ENCODE data around the gene ASB11. TPM values are rescaled to one million over a fixed set of nuclear protein-coding genes. Genes with fewer than 3 reads are reported as not detected.

Gene ASB11
- total RNA-seq, 2 donors from 2014 or later: not detected

DNA sequence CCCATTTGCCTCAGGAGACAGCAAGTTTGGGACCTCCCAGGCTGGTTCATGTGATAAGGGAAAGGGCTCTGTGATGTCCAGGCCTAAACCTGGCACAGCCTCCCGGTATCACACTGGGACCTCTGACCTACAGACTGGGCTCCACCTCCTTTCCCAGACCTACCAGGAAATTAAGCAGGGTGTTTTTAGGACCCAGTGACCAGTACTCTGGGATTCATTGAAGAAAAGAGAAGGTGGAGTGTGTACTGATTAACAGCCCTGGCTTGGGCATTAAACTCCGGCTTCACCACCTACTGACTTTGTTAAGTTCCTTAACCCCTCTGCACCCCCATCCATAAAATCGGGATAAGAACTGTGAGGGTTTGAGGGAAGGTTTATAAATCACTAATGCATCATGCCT lies 74.1 kb downstream of the ASB11 start:
- Histone ChIP-seq H3K4me1 (ENCODE audit: control insufficient read depth in 1 of 2, low read depth in 2 of 2) (no peaks in the 10 kb centered on the region), H3K27me3 (replicated peaks; ENCODE audit: insufficient read depth) (no peaks in the 10 kb centered on the region), H3K4me3 (no peak overlapping the region), H3K9me3 (no peaks in the 10 kb centered on the region), H3K36me3 (no peaks in the 10 kb centered on the region), H3K27ac (no peak overlapping the region)
- DNase-seq (ENCODE audit: low spot score) (no peak), ATAC-seq (ENCODE audit: insufficient number of reproducible peaks, low FRiP score, low read depth) (no peak)
- TF ChIP-seq, protein P1, sequence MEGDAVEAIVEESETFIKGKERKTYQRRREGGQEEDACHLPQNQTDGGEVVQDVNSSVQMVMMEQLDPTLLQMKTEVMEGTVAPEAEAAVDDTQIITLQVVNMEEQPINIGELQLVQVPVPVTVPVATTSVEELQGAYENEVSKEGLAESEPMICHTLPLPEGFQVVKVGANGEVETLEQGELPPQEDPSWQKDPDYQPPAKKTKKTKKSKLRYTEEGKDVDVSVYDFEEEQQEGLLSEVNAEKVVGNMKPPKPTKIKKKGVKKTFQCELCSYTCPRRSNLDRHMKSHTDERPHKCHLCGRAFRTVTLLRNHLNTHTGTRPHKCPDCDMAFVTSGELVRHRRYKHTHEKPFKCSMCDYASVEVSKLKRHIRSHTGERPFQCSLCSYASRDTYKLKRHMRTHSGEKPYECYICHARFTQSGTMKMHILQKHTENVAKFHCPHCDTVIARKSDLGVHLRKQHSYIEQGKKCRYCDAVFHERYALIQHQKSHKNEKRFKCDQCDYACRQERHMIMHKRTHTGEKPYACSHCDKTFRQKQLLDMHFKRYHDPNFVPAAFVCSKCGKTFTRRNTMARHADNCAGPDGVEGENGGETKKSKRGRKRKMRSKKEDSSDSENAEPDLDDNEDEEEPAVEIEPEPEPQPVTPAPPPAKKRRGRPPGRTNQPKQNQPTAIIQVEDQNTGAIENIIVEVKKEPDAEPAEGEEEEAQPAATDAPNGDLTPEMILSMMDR (IDR thresholded peaks at IDR 0.05): no peak

DNA sequence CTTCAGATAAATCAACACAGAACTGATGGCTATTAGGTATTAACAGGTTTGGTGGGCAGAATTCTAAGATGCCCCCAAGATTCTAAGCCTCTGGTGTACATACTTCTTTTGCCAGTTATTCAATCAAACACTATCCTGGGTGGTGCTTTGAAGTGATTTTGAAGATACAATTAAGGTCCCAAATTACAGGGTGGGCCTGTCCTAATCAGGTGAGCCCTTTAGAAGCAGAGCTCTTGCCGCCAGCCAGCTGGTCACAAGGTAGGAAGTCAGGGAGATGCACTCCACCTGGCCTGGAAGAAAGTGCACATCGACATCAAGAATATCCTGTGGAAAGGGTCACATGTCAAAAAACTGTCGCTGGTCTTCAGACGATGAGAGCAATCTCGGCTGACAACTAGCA lies 75.0 kb downstream of the ASB11 start:
- Histone ChIP-seq H3K27me3 (replicated peaks; ENCODE audit: insufficient read depth) (no peaks in the 10 kb centered on the region), H3K36me3 (no peaks in the 10 kb centered on the region), H3K4me3 (no peak overlapping the region), H3K27ac (no peak overlapping the region), H3K9me3 (no peaks in the 10 kb centered on the region), H3K4me1 (ENCODE audit: control insufficient read depth in 1 of 2, low read depth in 2 of 2) (no peaks in the 10 kb centered on the region)
- TF ChIP-seq, protein P1 (IDR thresholded peaks at IDR 0.05): no peak
- DNase-seq (ENCODE audit: low spot score) (no peak), ATAC-seq (ENCODE audit: insufficient number of reproducible peaks, low FRiP score, low read depth) (no peak)

DNA sequence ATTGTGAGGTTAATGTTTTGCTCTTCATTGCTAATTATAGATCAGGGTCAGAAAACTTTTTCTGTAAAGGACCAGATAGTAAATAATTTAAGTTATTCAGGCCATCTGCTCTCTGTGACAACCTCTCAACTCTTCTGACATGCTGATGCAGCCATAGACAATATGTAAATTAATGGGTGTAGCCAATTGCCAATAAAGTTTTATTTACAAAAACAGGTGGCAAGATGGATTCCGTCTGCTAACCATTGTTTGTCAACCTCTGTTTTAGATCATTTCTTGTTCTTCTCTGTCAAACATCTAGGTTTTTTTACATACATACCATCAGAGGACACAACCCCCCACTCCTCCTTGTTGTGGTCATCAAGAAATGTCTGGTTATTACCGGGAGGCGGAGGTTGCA lies 79.3 kb downstream of the ASB11 start:
- Histone ChIP-seq H3K4me3 (no peak overlapping the region), H3K36me3 (no peaks in the 10 kb centered on the region), H3K27me3 (replicated peaks; ENCODE audit: insufficient read depth) (no peaks in the 10 kb centered on the region), H3K4me1 (ENCODE audit: control insufficient read depth in 1 of 2, low read depth in 2 of 2) (no peaks in the 10 kb centered on the region), H3K9me3 (no peaks in the 10 kb centered on the region), H3K27ac (no peak overlapping the region)
- TF ChIP-seq, protein P1 (IDR thresholded peaks at IDR 0.05): no peak
- ATAC-seq (ENCODE audit: insufficient number of reproducible peaks, low FRiP score, low read depth): no peak
- DNase-seq (ENCODE audit: low spot score): no peak

- ATAC-seq (ENCODE audit: insufficient number of reproducible peaks, low FRiP score, low read depth) (no peak), DNase-seq (ENCODE audit: low spot score) (no peak)
- Histone ChIP-seq H3K4me1 (ENCODE audit: control insufficient read depth in 1 of 2, low read depth in 2 of 2) (no peaks in the 10 kb centered on the region), H3K27ac (no peak overlapping the region), H3K27me3 (replicated peaks; ENCODE audit: insufficient read depth) (no peaks in the 10 kb centered on the region), H3K36me3 (no peaks in the 10 kb centered on the region), H3K4me3 (no peak overlapping the region), H3K9me3 (no peaks in the 10 kb centered on the region)
- TF ChIP-seq, protein P1 (IDR thresholded peaks at IDR 0.05): no peak
These were observed 80.4 kb downstream of the ASB11 start for GRCh38 chrX:15235001-15235400.

DNA sequence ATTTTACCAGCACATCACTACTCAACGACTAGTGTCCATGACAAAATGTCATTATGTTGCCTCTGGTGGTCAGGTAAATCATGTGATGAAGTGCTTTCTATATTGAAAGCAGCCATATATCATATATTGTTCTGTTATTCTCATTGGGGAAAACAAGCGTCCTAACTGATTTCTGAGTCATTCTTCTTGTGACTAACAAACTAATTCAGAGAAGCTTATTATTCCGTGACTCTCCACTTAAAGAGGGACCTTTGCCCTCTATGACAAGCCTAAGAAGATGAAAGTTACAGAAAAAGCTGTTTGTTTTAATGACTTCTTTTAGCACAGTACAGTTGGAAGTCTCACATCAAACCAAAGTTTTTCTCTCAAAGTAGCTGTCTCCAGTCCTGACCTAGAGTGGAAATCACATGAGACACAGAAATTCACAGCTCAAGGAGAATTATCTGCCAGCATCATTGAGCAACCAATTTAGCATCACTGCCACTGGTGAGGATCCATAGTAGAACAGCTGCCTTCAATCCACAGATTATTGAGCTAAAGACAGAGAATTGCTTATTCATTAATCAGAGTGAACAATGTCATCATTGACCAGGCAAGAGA lies 81.9 kb downstream of the ASB11 start:
- no peak overlapping the region for H3K4me3 ChIP-seq
- DNase-seq (ENCODE audit: low spot score) (no peak), ATAC-seq (ENCODE audit: insufficient number of reproducible peaks, low FRiP score, low read depth) (no peak)
- H3K9me3 ChIP-seq: no peaks in the 10 kb centered on the region
- no peaks in the 10 kb centered on the region for H3K27me3 ChIP-seq (replicated peaks; ENCODE audit: insufficient read depth)
- H3K4me1 ChIP-seq (ENCODE audit: control insufficient read depth in 1 of 2, low read depth in 2 of 2): no peaks in the 10 kb centered on the region
- TF ChIP-seq, protein P1 (IDR thresholded peaks at IDR 0.05): no peak
- no peak overlapping the region for H3K27ac ChIP-seq
- H3K36me3 ChIP-seq: no peaks in the 10 kb centered on the region

Other genes starting within 250 kb of the ASB11 start
- 1 to 10 TPM; 1.2 to 2.5 TPM for gene ASB9, start 45.6 kb downstream of the ASB11 start, total RNA-seq
- gene PIGA, start 19.9 kb upstream of the ASB11 start, total RNA-seq: 10 to 100 TPM in 1 of 2 donors, 1 to 10 TPM in 1; 7.9 to 10.7 TPM
- 10 to 100 TPM in 1 of 2 donors, 1 to 10 TPM in 1; 3.0 to 19.5 TPM for gene VEGFD, start 68.8 kb upstream of the ASB11 start, total RNA-seq
- gene PIR, start 177.7 kb upstream of the ASB11 start, total RNA-seq: 10 to 100 TPM; 13.5 to 47.4 TPM
- gene BMX, start 185.2 kb upstream of the ASB11 start, total RNA-seq: 10 to 100 TPM in 1 of 2 donors, 1 to 10 TPM in 1; 6.2 to 10.0 TPM